Fibroblast of the aortic adventitia (primary cell): ENCODE measurements around the gene RICTOR. TPM values are rescaled to one million over a fixed set of nuclear protein-coding genes. Genes with fewer than 3 reads are reported as not detected.
"Not testable (repeated sequence)": the region's sequence is repeated elsewhere in the genome, so short reads cannot be mapped to it uniquely, and the experiment has no call there.

Source experiments
- DNase-seq: peaks from one replicate; pipeline ENCODE4 v3.0.0-alpha.2; 2010; ENCODE audit warnings: low read depth
- H3K4me3 ChIP-seq: 2 replicates; pipeline ENCODE4 v1.5.1; 2011; ENCODE audit warnings: low read depth, mild to moderate bottlenecking, control low read depth, low read length, moderate library complexity
- CTCF ChIP-seq: IDR thresholded peaks from 2 replicates; pipeline ENCODE4 v1.5.1; 2011; ENCODE audit warnings: mild to moderate bottlenecking, low read length, control low read depth, inconsistent platforms; ENCODE audit not compliant: insufficient read depth
- total RNA-seq: library from RNA; depleted of rRNA; stranded (reverse); fragments of >200 nt; gene quantifications from 2 replicates; pipeline ENCODE4 v1.2.3, GENCODE V29; 2012; ENCODE audit warnings: low replicate concordance

RICTOR gene
- total RNA-seq, 1 donor, result 55.0 TPM

- no peak for TF ChIP-seq CTCF
- DNase-seq, result peak; percentile 49
- no peak overlapping the region for H3K4me3 ChIP-seq
Observed at GRCh38 chr5:39016587-39017275, 57.5 kb downstream of the RICTOR start.

DNA sequence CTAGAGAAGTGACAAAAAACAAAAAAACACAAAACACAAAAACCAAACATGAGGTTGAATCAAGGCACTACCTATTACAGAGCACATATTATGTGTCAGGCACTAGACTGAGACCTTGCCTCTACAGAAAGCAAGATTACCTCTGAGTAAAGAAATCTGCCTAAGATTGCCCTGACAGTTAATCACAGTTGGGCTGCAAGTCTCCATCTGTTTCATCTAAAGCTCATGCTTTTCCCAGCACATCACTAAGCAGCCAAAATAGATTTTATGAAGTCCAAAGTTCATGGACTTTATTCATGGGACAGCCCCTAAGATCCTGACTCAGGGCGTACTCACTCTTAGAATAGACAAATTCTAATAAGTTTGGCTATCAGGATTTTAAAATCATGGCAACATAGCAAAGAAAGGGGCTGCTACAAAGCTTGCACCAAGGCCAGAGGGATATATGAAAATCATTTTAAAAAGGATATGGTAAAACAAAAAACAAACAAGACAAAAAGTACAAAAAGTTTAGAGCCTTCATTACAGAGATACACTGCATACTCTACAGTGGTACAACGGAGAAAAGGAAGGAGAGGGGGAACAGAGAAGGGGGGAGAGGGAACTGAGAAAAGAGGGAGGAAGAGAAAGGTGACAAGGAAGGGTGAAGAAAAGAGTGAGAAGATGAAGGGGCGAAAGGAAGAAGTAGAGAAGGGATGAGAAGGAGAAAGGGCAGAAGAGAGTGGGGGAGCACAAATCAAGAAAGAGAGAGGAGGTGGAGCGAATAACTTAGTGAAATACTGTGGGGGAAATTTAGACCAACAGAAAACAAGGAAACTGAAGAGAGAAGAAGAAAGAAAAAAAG lies 58.2 kb downstream of the RICTOR start:
- no peak overlapping the region for H3K4me3 ChIP-seq
- DNase-seq, result peak; percentile 79
- no peak for TF ChIP-seq CTCF

DNA sequence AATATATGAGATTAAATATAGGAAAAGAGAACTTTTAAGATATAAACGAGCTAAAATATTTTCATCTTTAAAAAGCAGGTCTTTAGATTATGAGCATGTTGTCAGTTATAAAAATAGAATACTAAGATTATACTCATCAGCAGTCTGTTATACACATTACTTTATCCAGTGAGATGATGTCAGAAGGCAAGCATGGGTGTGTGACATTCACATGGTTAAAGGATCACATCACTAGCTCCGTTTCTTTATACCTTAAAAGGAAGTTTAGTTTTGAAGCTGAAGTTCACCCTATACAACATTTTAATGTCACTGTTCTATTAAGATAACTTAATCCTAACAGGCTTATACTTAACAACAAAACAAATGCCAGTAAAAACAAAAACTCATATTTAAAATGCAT lies 59.6 kb downstream of the RICTOR start:
- no peak for TF ChIP-seq CTCF
- peak; percentile 76 for DNase-seq
- H3K4me3 ChIP-seq, result no peak overlapping the region

DNA sequence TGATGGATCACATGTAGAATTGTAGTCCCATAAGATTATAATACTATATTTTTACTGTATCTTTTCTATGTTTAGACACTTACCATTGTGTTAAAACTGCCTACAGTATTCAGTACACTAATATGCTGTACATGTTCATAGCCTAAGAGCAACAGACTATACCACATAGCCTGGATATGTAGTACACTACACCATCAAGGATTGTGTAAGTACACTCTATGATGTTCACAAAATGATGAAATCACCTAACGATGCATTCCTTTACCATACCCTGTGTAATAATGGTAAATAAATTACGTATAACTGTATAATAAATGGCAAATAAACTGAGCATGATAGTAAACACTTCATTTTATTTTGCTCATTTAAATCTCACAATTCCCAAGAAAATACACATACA lies 60.3 kb downstream of the RICTOR start:
- no peak overlapping the region for H3K4me3 ChIP-seq
- no peak for DNase-seq
- TF ChIP-seq CTCF, result no peak

DNA sequence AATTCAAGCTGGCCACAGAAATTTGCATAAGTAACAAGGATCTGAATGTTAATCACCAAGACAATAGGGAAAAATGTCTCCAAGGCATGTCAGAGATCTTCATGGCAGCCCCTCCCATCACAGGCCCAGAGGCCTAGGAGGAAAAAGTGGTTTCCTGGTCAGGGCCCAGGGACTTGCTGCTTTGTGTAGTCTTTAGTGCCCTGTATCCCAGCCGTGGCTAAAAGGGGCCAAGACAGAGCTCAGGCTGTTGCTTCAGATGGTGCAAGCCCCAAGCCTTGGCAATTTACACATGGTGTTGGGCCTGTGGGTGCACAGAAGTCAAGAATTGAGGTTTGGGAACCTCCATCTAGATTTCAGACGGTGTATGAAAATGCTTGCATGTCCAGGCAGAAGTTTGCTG lies 63.2 kb downstream of the RICTOR start:
- not testable (repeated sequence) for H3K4me3 ChIP-seq, DNase-seq

DNA sequence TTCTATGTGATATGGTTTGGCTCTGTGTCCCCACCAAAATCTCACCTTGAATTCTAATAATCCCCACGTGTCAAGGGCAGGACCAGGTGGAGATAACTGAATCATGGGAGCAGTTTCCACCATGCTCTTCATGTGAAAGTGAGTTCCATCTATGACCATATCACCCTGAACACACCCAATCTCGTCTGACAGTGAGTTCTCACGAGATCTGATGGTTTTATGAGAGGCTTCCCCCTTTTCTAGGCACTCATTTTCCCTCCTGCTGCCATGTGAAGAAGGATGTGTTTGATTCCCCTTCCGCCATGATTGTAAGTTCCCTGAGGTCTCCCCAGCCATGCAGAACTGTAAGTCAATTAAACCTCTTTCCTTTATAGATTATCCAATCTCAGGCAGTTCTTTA lies 64.2 kb downstream of the RICTOR start:
- no peak for TF ChIP-seq CTCF
- no peak overlapping the region for H3K4me3 ChIP-seq

GRCh38 chr5:39009280-39009679 lies 64.9 kb downstream of the RICTOR start:
- no peak overlapping the region for H3K4me3 ChIP-seq
- no peak for DNase-seq
- TF ChIP-seq CTCF, result no peak

More for the DNA sequence above, 64.2 kb downstream of the RICTOR start:
- no peak for DNase-seq
